Measurements from ENCODE around the gene TRIM15. TPM values are rescaled to one million over a fixed set of nuclear protein-coding genes. Genes with fewer than 3 reads are reported as not detected.

The TRIM15 gene
- total and polyA plus RNA-seq, 4 donors: 0.01 to 0.06 TPM; not detected in 2

- no peak for ATAC-seq (ENCODE audit: insufficient read depth, low FRiP score)
- H3K27ac ChIP-seq (ENCODE audit: low read depth in 1 of 2, low read length in 1 of 2): no peak overlapping the region
- H3K4me3 ChIP-seq: no peak overlapping the region
- 89% methylated on average over 17 of the region's 17 CpGs for WGBS, 2 donors
- H3K9me3 ChIP-seq (ENCODE audit: control insufficient read depth in 4 of 4, insufficient read depth in 3 of 4, low read length in 3 of 4): no peaks in the 10 kb centered on the region
- no peak for DNase-seq
- H3K36me3 ChIP-seq (ENCODE audit: control insufficient read depth in 4 of 4, insufficient read depth in 4 of 4, low read length in 4 of 4): no peaks in the 10 kb centered on the region
- H3K9ac ChIP-seq (ENCODE audit: insufficient read depth in 1 of 2, low read length in 2 of 2): no peak overlapping the region
- H3K27me3 ChIP-seq (ENCODE audit: control insufficient read depth in 3 of 3, insufficient read depth in 3 of 3, low read length in 2 of 3): peaks cover 0 to 31% (median 0%) of the 10 kb centered on the region in 3 donors
- no peak for TF ChIP-seq CTCF (IDR thresholded peaks at IDR 0.05; ENCODE audit: control extremely low read depth, extremely low read depth)
- peaks cover 0 to 3% (median 0%) of the 10 kb centered on the region in 5 donors for H3K4me1 ChIP-seq (ENCODE audit: control insufficient read depth in 5 of 5, insufficient read depth in 5 of 5, low read length in 5 of 5)
These were observed 3.1 kb upstream of the TRIM15 start for GRCh38 chr6:30160008-30160784.

- peaks cover 0 to 3% (median 0%) of the 10 kb centered on the region in 5 donors for H3K4me1 ChIP-seq (ENCODE audit: control insufficient read depth in 5 of 5, insufficient read depth in 5 of 5, low read length in 5 of 5)
- H3K27me3 ChIP-seq (ENCODE audit: control insufficient read depth in 3 of 3, insufficient read depth in 3 of 3, low read length in 2 of 3): peaks cover 0 to 25% (median 0%) of the 10 kb centered on the region in 3 donors
- TF ChIP-seq CTCF (IDR thresholded peaks at IDR 0.05; ENCODE audit: control extremely low read depth, extremely low read depth): no peak
- H3K9ac ChIP-seq (ENCODE audit: insufficient read depth in 1 of 2, low read length in 2 of 2): no peak within 1 kb of the TSS
- no peaks in the 10 kb centered on the region for H3K9me3 ChIP-seq (ENCODE audit: control insufficient read depth in 4 of 4, insufficient read depth in 3 of 4, low read length in 3 of 4)
- H3K36me3 ChIP-seq (ENCODE audit: control insufficient read depth in 4 of 4, insufficient read depth in 4 of 4, low read length in 4 of 4): no peaks in the 10 kb centered on the region
- no peak for DNase-seq
- no peak for ATAC-seq (ENCODE audit: insufficient read depth, low FRiP score)
- 72 to 86% methylated on average over 4 of the region's 4 CpGs for WGBS, 2 donors
- no peak within 1 kb of the TSS for H3K4me3 ChIP-seq
- no peak within 1 kb of the TSS for H3K27ac ChIP-seq (ENCODE audit: low read depth in 1 of 2, low read length in 1 of 2)
These were observed 2.4 kb upstream of the TRIM15 start, which contains the start of gene TRIM10 for GRCh38 chr6:30160785-30161531. TSS of gene TRIM10 (minus strand) at chr6:30161211. CDS start at chr6:30160858, 353 bp downstream.

- Histone ChIP-seq H3K36me3 (ENCODE audit: control insufficient read depth in 4 of 4, insufficient read depth in 4 of 4, low read length in 4 of 4) (no peaks in the 10 kb centered on the region), H3K9ac (ENCODE audit: insufficient read depth in 1 of 2, low read length in 2 of 2) (no peak overlapping the region), H3K9me3 (ENCODE audit: control insufficient read depth in 4 of 4, insufficient read depth in 3 of 4, low read length in 3 of 4) (no peaks in the 10 kb centered on the region), H3K27me3 (ENCODE audit: control insufficient read depth in 3 of 3, insufficient read depth in 3 of 3, low read length in 2 of 3) (peaks cover 0 to 27% (median 5%) of the 10 kb centered on the region in 3 donors), H3K4me3 (no peak overlapping the region), H3K4me1 (ENCODE audit: control insufficient read depth in 5 of 5, insufficient read depth in 5 of 5, low read length in 5 of 5) (peaks cover 0 to 1% (median 0%) of the 10 kb centered on the region in 5 donors), H3K27ac (ENCODE audit: low read depth in 1 of 2, low read length in 1 of 2) (no peak overlapping the region)
- DNase-seq: no peak
- no peak for ATAC-seq (ENCODE audit: insufficient read depth, low FRiP score)
- 82 to 85% methylated on average over 12 of the region's 12 CpGs for WGBS, 2 donors
- TF ChIP-seq CTCF (IDR thresholded peaks at IDR 0.05; ENCODE audit: control extremely low read depth, extremely low read depth): no peak
These were observed 869 bp upstream of the TRIM15 start for GRCh38 chr6:30162265-30163089.

Measured in lung (tissue), 12 donors.